ENCODE results near the gene LGSN. TPM values are rescaled to one million over a fixed set of nuclear protein-coding genes. Genes with fewer than 3 reads are reported as not detected.
A peak's percentile ranks its signal among the peaks of the same experiment; 100 is the strongest.

Gene LGSN
- total RNA-seq, 1 experiment from 2014 or later = not detected

DNA sequence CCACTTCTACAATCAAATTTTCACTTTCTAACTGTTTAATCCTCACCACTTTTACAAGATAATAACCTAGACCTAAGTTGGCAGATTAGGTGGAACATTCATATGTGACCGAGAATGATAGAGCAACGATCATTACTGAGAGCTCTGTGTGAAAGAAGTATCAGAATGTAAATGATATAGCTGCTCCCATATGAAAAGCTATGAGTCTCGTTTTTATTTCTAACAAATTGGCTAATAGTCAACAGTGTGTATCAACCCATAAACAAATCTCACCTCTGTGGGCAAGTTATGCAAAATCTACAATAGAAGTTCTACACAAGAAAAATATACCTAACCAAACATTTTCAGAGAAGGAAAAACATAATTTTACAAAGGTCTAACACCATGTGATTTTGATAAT, 3.7 kb downstream of the LGSN start:
- BruUV-seq (replicated peaks) = no TSS peak
- Mint-ChIP-seq H3K27me3 (ENCODE audit: unreplicated experiment) (no peaks in the 10 kb centered on the region), H3K9me3 (ENCODE audit: low read depth, unreplicated experiment) (no peaks in the 10 kb centered on the region), H3K4me3 (ENCODE audit: low read depth, unreplicated experiment) (no peak overlapping the region), H3K36me3 (ENCODE audit: insufficient read depth, unreplicated experiment) (no peaks in the 10 kb centered on the region), H3K27ac (ENCODE audit: unreplicated experiment) (no peak overlapping the region), H3K4me1 (ENCODE audit: low read depth, unreplicated experiment) (no peaks in the 10 kb centered on the region)
- DNase-seq = no peak
- CTCF ChIA-PET = no interaction called here
- TF ChIP-seq CTCF (IDR thresholded peaks at IDR 0.05; ENCODE audit: unreplicated experiment) = no peak
- intact Hi-C loops (cut with micrococcal nuclease; ENCODE audit: unreplicated experiment) = no loop called here

GRCh38 chr6:63313111-63313510, 6.7 kb downstream of the LGSN start:
- no peak for TF ChIP-seq CTCF (IDR thresholded peaks at IDR 0.05; ENCODE audit: unreplicated experiment)
- BruUV-seq (replicated peaks) = no TSS peak
- Mint-ChIP-seq H3K4me1 (ENCODE audit: low read depth, unreplicated experiment) (no peaks in the 10 kb centered on the region), H3K27ac (ENCODE audit: unreplicated experiment) (no peak overlapping the region), H3K27me3 (ENCODE audit: unreplicated experiment) (no peaks in the 10 kb centered on the region), H3K9me3 (ENCODE audit: low read depth, unreplicated experiment) (no peaks in the 10 kb centered on the region), H3K4me3 (ENCODE audit: low read depth, unreplicated experiment) (no peak overlapping the region), H3K36me3 (ENCODE audit: insufficient read depth, unreplicated experiment) (no peaks in the 10 kb centered on the region)
- DNase-seq = no peak
- CTCF ChIA-PET = no interaction called here
- intact Hi-C loops (cut with micrococcal nuclease; ENCODE audit: unreplicated experiment) = no loop called here

- BruUV-seq (replicated peaks) = no TSS peak
- intact Hi-C loops (cut with micrococcal nuclease; ENCODE audit: unreplicated experiment) = loop anchor here (2.0 to 5.0 kb wide), 3 partner anchors 40 to 495 kb away; no protein-coding TSS in a partner anchor
Observed at GRCh38 chr6:63307581-63308246, 12.1 kb downstream of the LGSN start.

DNA sequence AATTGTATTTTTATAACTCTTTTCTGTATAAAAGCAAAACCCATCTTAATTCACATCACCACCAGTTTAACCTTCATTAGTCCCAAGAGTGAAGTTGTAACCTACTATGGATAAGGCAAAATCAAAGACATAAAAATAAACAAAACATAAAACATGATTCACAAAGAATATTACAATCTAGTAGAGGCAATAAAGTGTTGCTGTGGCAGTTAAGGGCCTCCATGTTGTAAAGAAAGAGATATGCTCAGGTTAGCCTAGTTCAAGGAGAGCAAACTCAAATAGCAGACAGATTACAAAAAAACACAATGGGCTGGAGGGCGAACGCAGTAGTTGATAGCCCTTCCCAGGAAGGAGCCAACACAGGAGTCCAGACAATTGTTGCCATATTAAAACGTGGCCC, 13.4 kb downstream of the LGSN start:
- CTCF ChIA-PET = no interaction called here
- no peak for TF ChIP-seq CTCF (IDR thresholded peaks at IDR 0.05; ENCODE audit: unreplicated experiment)
- no peaks in the 10 kb centered on the region for H3K27me3 Mint-ChIP-seq (ENCODE audit: unreplicated experiment)
- H3K27ac Mint-ChIP-seq (ENCODE audit: unreplicated experiment) = no peak overlapping the region
- no peaks in the 10 kb centered on the region for H3K9me3 Mint-ChIP-seq (ENCODE audit: low read depth, unreplicated experiment)
- H3K4me3 Mint-ChIP-seq (ENCODE audit: low read depth, unreplicated experiment) = no peak overlapping the region
- no peak for DNase-seq
- no peaks in the 10 kb centered on the region for H3K4me1 Mint-ChIP-seq (ENCODE audit: low read depth, unreplicated experiment)
- BruUV-seq (replicated peaks) = no TSS peak
- no peaks in the 10 kb centered on the region for H3K36me3 Mint-ChIP-seq (ENCODE audit: insufficient read depth, unreplicated experiment)
- intact Hi-C loops (cut with micrococcal nuclease; ENCODE audit: unreplicated experiment) = loop anchor here (2.0 to 5.0 kb wide), 2 partner anchors 41 to 458 kb away; no protein-coding TSS in a partner anchor

More at GRCh38 chr6:63307581-63308246, 12.1 kb downstream of the LGSN start:
- no peaks in the 10 kb centered on the region for H3K4me1 Mint-ChIP-seq (ENCODE audit: low read depth, unreplicated experiment)
- H3K27me3 Mint-ChIP-seq (ENCODE audit: unreplicated experiment) = no peaks in the 10 kb centered on the region
- CTCF ChIA-PET = interaction anchor here (0.5 to 1.3 kb wide), 3 partner anchors 41 to 495 kb away, joined by 3 to 4 read pairs (median 4); no protein-coding TSS in a partner anchor
- no peak overlapping the region for H3K4me3 Mint-ChIP-seq (ENCODE audit: low read depth, unreplicated experiment)
- DNase-seq = peak; percentile 54
- H3K36me3 Mint-ChIP-seq (ENCODE audit: insufficient read depth, unreplicated experiment) = no peaks in the 10 kb centered on the region
- H3K9me3 Mint-ChIP-seq (ENCODE audit: low read depth, unreplicated experiment) = no peaks in the 10 kb centered on the region
- TF ChIP-seq CTCF (IDR thresholded peaks at IDR 0.05; ENCODE audit: unreplicated experiment) = peak; percentile 44
- H3K27ac Mint-ChIP-seq (ENCODE audit: unreplicated experiment) = no peak overlapping the region

Data from Calu3 (cell line).